GM19395 (cell line): ENCODE measurements around the gene SMPD4.
"Not testable (repeated sequence)": the region's sequence is repeated elsewhere in the genome, so short reads cannot be mapped to it uniquely, and the experiment has no call there.

Source experiments
- ATAC-seq: cut with Tn5 transposase; IDR thresholded peaks from one replicate; pipeline ENCODE4 v1.9.1; 2021; ENCODE audit warnings: mild to moderate bottlenecking, moderate library complexity; ENCODE audit not compliant: unreplicated experiment

Gene SMPD4

DNA sequence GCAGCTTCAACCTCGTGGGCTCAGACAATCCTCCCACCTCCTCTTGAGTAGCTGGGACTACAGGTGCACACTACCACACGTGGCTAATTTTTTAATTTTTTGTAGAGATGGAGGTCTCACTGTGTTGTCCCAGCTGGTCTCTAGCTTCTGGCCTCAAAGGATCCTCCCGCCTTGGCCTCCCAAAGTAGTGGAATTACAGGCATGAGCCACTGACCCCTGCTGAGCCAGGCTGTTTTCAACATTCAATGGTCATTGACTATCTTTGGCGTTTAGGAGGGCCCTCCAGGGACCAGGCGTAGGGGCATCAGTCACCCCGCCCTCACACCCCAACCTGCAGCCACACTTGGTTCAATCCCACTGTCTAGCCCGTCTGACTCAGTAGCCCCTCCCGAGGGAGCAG, 5.9 kb upstream of the SMPD4 start:
- no peak for ATAC-seq

DNA sequence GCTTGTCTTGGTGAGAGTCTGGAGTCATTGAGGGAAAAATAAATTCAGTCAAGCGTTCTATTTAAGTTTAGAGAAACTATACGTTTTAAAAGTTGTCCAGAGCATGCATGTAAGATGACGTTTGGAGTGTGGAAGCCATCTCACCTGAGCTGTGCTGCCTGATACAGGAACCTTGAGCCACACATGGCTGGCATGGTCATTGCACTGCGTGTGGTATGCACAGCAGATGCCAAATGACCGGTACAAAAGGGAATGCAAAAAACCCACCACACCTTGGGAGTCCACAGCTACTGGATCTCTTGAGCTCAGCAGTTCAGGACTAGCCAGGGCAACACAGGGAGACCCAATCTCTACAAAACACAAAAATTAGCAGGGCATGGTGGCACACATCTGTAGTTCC, 5.0 kb upstream of the SMPD4 start:
- no peak for ATAC-seq

DNA sequence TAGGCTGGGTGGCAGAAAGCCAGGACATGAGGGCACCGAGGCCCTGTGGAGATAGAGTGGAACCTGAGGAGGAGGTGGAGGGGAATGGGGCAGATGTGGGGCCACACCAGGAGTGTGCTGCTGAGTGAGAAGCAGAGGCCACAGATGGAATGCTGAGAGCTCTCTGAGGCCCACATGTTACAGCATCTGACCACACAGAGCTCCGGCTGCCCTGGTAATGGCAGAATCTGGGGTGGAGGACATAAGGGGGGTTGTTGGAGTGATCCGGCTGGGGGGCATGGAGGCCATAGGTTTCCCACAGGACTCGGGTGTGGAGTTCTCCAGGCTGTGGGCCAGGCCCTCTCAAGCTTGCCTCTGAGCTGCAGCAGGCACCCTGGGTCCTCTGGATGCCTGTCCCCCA, 4.5 kb upstream of the SMPD4 start:
- no peak for ATAC-seq

DNA sequence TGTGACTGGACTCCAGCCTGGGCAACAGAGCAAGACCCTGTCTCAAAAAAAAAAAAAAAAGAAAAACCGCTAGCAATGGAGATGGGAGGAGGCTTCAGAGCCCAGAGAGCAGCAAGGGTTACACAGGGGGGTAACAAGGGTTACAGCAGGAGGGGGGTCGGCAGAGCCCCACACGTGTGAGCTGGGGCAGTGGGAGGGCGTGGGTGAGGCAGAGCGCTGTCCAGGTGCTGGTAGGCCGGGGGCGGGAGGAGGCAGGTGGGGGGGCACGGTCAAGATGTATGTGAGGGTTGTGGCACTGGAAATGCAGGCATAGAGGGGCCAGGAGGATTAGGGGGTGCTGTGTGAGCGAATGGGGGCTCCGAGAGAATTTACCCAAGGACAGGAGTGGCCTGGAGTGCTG, 4.0 kb upstream of the SMPD4 start:
- ATAC-seq: no peak

DNA sequence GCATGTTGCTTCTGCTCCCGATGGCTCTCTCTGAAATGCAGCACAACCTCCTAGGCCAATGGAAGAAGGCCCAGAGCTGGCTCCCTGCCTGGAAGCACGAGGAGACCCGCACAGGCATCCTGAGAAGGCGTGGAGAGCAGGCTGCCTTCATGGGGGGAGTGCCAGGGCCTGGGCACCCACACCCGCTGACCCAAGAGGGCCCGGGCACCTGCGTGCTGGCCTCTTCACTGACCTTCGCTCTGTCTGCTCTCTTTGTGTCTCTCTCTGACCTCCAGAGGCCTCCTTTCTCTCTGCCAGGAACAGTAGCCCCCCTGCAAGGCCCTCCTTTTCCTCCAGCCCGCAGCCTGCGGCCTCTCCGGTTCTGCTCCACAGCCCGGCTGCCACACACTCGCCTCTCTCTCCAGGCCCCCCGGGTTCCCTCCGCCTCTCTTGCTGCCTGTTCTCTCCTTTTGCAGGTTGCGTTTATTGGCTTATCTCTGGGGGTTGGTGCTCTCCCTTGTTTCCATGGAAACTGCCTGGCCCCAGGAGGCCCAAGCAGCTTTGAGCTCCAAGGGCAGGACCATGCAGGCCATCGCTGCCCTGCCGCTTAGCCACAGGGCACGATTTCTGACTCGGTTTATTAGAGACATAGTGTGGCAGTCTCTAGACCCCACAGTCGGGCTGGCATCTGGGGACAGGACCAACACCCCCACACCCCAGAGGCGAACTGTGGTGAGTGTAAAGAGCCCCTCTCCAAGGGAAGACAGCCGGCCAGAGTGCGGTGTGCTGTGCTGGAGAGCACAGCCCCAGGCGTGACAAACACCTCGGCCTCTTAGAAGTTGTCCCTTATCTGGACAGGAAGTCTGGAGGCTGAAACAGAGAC, 2.3 kb upstream of the SMPD4 start:
- ATAC-seq: no peak

DNA sequence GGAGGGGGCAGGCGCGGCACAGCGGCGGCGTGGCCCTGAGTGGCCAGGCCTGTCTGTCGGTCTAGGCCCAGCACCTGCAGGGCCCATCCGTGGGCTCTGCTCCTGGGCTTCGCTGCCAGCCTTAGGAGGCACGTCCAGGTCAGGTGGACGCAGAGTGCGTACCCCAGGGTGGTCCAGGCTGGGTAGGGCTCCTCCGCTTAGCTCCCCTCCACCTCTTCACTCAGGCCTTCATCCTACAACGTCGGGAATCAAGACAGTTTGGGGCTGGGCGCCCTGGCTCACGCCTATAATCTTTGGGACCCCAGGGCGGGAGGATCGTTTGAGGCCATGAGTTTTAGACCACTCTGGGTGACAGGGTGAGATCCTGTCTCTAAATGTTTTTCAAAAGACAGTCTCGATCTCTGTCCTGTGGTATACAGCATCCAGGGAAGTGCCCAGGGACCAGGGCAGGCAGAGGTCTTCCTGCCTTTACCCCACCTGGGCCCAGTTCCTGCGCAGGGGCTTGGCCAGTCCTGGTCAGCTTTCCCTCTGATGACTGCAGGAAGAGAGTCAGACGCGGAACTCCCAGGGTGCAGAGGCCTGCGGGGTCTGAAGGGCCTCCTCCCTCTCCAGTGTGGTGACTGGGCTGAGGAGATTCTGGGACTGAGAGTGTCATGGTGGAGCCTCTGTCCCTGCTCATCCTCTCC, 1.6 kb upstream of the SMPD4 start:
- ATAC-seq: peak; percentile 18

DNA sequence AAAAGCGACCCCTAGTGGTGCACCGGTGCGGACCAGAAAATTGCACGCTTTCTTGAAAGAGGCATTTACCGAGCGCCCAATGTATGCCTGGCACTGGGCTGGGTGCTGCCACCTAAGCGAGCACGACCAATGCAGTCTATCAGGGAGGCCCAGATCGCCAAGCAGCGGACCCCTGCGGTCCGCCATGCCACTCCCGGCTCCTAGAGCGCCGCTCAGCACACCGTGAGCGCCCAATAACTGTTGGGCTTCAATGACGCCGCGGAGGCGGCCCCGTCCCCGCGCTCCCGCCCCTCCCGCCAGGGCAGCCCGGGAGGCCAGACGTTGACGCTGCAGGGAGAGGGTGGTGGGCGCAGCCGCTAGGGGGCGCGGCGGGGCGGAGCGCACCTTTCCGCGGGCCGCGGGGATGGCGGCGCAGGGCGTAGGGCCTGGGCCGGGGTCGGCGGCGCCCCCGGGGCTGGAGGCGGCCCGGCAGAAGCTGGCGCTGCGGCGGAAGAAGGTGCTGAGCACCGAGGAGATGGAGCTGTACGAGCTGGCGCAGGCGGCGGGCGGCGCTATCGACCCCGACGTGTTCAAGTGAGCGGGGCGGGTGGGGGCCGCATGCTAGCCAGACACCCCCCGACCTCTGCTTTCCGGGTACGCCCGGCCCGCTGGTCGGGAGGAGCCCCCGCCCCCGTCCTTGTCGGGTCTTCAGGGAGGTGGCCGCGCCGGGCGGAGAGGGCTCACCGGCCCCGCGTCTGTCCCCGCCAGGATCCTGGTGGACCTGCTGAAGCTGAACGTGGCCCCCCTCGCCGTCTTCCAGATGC, 679 bp upstream of the SMPD4 start, which contains the start of gene MZT2B:
TSS of gene MZT2B (plus strand) at position 383 of the 803 bp plus-strand sequence. CDS start at position 404, 21 bp downstream.
- peak; percentile 78 for ATAC-seq

DNA sequence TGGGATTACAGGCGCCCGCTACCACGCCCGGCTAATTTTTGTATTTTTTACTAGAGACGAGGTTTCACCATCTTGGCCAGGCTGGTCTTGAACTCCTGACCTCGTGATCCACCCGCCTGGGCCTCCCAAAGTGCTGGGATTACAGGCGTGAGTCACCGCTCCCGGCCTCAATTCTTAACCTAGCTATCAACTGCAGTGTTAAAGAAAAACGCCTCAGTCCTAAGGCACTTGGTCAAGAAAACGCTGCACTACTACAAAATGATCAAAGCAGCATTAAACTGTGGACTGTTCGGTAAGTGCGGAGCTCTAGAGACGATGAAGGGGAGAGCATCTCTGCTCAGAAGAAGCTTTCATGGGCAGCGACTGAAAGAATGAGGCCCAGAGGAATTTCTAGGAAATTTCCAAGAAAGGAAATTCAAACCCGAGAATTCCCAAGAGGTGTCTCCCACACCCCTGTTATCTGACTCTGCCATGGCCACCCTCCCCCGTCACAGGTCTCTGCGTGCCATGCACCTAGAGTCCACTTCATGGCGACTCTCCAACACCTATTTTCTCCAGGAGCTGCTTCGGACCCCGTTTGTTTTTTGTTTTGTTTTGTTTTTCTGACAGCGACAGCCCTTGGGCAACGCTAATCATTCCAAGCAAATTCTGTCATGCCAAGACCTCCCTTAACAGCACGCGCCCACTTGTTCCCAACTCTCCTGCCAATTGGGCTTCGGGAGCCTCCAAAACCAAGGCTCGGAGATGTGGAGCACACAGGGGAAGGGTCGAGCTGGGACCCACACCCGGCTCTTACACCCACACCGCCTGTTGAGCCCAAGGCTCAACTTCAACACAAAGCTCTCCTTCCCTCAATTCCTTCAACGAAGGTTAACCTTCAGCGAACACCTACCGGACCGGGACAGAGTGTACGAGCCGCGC, 738 bp downstream of the SMPD4 start:
- ATAC-seq: not testable (repeated sequence)

DNA sequence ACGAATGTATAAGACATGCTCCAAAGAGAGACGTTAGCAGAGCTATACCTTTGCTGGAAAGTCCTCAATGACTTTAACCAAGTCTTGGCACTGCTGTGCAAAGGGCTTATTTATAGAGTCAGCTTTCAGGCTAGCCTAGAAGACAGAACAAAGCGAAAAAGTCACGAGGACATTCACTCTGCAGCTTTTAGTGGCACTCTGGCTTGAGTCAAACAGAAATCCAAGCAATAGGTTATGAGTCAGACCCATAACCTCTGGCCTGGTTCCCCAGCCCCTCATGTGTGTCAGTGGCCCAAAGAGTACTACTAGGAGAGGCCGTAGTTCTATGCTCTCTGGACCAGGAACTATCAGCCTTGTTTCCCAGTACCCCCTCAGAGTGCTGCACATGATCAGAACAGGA, 6.5 kb downstream of the SMPD4 start:
- not testable (repeated sequence) for ATAC-seq

DNA sequence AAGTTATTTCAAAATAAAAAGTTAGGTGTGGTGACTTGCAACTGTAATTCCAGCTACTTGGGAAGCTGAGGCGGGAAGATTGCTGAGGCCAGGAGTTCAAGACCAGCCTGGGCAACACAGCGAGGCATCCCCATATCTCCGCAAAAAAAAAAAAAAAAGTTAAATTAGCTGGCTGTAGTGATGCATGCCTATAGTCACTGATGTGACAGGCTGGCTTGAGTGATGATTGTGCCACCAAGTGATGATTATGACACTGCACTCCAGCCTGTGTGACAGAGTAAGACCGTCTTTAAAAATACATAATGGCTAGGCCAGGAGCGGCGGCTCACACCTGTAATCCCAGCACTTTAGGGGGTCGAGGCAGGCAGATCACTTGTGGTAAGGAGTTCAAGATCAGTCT, 11.5 kb downstream of the SMPD4 start:
- no peak for ATAC-seq

DNA sequence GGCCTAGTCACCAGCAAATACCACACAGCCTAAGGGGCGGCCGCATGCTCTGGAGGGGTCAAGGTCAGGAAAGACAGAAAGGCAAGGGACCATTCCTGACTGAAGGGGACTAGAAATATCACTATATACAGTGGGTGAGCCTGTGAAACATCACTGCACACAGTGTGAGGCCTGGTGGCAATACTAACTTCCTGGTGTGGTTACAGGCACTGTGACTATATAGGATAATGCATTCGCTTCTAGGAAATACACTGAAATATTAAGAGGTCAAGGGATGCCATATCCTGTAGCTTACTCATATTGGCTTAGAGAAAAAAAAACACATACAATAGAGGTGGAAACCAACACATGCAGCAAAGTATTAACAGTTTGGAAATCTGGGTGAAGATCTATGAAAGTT, 12.2 kb downstream of the SMPD4 start:
- not testable (repeated sequence) for ATAC-seq

DNA sequence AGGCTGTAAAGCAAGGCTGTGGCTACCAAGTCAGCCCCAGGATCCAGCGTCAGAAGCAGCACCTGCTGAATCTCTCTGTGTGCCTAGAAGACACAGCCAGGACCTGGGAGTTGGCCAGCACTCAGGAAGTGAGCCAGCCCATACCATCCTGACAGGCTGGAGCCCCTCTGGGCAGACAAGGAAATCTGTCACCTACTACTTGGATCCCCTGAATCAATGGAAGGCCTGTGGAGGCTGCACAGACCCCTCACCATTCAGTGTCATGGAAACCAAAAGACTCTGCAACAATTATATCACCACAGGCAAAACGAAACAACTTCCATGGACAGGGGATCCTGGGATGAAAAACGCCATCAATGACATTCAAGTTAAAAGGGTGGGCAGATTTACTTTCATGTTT, 14.8 kb downstream of the SMPD4 start:
- ATAC-seq: not testable (repeated sequence)

DNA sequence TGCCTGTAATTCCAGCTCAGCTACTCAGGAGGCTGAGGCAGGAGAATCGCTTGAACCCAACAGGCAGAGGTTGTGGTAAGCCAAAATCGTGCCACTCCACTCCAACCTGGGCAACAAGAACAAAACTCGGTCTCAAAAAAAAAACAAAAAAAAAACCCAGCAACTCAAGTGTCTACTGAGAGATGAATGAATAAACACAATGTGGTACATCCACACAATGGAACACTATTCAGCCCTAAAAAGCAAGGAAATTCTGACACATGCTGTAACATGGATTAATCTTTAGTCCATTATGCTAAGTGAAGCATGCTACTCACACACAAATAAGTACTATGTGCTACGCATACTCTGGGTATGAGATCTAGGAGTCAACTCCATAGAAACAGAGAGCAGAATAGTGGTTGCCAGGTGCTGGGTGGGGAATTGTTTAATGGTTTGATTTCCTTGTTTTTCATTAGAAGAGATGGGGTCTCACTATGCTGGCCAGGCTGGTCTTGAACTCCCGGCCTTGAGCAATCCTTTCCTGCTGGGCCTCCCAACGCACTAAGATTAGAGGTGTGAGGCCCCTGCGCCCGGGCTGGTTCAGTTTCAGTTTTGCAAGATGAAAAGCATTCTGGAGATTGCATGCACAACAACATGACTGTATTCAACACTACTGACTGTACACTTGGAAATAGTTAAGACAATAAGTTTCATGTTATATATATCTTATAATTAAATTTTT, 15.9 kb downstream of the SMPD4 start:
- no peak for ATAC-seq

DNA sequence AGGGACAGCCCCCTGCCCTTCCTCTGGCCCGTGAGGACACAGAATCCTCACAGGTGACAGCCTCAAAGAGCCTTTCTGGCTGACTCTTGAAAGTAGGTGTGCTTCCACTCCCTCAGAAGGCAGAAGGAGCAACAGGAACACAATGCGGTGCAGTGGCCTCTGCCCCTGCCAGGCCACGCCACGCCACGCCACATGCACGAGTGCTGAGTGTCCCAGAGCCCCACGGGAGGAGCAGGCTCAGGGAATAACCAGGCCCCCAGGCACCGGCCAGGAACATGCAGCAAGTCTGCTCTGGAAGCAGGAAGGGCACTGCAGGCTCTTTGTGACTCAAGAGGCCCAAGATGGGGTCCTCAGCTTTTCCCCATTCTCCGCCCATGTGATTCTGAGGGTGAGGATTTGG, 18.4 kb downstream of the SMPD4 start:
- no peak for ATAC-seq

DNA sequence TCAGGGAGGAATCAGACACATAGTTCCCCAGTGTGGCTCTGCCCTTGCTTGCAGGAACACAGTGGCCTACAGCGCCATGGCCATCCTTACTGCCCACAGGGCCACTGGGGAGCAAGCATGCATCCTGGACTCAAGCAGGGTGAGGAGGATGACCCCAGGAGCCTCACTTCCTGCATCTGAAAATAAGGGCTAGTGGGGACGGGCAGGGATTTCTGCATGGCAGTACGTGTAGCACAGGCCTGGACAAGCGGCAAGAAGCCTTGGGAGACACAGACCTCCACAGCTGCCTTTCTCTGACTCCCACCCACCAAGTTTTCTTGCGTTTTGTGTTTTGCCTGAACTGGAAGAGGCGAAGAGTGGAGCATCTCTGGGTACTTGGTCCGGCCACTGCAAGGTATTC, 18.9 kb downstream of the SMPD4 start:
- ATAC-seq: not testable (repeated sequence)

DNA sequence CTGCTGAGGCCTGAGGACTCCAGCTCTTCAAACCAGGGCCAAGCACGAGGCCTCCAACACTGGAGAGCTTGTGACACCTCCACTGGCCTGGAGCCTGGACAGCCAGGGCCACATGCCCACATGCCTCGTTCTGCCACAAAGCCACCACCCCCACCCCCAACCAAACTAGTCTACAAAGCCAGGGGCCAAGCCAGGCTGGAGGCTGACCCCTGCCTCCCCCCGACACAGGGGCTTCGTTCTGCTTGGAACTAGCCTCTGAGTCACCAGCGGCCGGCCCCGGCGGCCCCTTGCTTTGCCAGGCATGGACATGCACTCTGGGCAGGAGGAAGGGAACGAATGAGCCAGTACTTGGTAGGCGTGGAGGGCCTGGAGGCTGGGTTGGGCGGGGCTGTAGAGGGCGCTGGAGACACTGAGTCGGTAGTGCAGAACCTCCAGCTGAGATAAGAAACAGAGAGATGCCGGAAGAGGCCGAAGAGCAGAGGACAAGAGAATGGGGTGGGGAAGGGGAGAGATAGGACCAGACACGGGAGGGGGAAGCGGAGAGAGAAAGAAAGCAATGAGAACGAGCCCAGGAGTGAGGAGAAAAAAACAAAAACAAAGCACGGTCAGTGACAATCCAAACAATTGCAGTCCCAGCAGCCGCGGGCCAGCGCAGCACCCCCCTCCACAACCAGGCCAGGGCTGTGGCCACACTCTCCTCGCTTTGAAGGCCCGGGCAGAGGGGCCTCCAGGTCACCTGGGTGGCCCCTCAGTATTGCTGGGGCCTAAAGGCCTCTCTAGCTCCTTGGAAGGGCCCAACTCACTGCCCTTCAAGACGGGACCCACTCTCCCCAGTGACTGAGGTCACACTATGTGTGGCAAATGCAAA, 20.3 kb downstream of the SMPD4 start:
- ATAC-seq: not testable (repeated sequence)

DNA sequence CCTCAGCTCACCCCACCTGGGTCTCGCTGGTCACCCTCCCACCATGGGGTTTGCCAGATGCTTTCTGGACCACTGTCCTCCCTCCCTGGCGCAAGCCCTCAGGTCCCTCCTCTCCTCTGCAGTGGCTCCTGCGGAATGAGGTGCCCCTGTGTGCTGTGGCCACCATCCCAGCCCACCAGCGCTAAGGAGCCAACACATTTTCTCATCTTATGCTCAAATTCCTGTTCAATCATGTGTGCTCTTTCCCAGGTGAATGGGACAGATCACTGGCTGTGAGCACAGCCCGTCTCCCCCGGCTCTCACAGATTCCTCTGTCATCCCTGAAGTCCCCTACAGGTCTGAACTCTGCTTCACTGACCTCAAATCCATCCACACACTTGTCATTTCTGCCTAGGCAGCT, 21.3 kb downstream of the SMPD4 start:
- no peak for ATAC-seq

DNA sequence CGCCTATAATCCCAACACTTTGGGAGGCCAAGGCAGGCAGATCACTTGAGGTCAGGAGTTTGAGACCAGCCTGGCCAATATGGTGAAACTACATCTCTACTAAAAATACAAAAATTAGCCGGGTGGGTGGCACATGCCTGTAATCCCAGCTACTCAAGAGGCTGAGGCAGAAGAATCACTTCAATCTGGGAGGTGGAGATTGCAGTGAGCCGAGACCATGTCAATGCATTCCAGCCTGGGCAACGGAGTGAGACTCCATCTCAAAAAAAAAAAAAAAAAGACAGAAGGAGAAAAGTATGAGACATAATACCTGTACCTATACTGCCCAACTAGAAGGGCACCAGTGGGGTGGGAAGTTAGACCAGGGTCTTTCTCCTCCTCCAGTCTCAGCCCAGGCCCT, 22.0 kb downstream of the SMPD4 start:
- ATAC-seq: not testable (repeated sequence)

DNA sequence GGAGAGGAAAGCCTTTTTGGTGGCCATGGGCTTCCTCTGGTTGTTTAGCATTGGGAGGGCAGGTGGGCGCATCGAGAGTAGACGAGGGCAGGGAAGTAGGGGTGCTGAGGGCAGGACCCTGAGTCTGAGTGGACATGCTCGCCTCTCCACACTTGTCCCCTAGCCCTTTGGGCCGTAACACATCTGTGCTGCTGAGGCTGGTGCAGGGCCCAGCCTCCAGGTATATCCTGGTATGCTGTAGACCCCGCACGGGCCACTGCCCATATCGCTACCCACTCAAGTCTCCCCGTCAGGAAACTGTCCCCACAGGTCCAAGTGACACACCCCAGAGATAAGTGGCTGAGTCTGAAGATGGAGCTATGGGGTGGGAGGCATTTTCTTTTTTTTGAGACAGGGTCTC, 22.8 kb downstream of the SMPD4 start:
- no peak for ATAC-seq
